Frontal cortex (tissue), 4 donors: ENCODE data around the gene HOXC10. TPM values are rescaled to one million over a fixed set of nuclear protein-coding genes. Genes with fewer than 3 reads are reported as not detected.

Source experiments
- DNase-seq, 2 donors: peaks; one replicate each; pipeline ENCODE4 v3.0.0; 2012; ENCODE audit warnings: low spot score in 2 of 2
- FAIRE-seq: peaks from 2 replicates; lab custom pipeline; 2012; peaks lifted over from hg19 to GRCh38; lab: Jason Lieb, UNC
- small RNA-seq: library from RNA; depleted of rRNA; stranded (forward); fragments of <200 nt; gene quantifications from one replicate; pipeline ENCODE3, GENCODE V24; 2014
- total RNA-seq: library from RNA; depleted of rRNA; stranded (reverse); fragments of >200 nt; gene quantifications from one replicate; pipeline ENCODE4 v1.2.3, GENCODE V29; 2014
- donor health status: control.
- donor health status: control.
- donor health status: control.

HOXC10 gene
- total RNA-seq, 1 donor from 2014 or later, result not detected

DNA sequence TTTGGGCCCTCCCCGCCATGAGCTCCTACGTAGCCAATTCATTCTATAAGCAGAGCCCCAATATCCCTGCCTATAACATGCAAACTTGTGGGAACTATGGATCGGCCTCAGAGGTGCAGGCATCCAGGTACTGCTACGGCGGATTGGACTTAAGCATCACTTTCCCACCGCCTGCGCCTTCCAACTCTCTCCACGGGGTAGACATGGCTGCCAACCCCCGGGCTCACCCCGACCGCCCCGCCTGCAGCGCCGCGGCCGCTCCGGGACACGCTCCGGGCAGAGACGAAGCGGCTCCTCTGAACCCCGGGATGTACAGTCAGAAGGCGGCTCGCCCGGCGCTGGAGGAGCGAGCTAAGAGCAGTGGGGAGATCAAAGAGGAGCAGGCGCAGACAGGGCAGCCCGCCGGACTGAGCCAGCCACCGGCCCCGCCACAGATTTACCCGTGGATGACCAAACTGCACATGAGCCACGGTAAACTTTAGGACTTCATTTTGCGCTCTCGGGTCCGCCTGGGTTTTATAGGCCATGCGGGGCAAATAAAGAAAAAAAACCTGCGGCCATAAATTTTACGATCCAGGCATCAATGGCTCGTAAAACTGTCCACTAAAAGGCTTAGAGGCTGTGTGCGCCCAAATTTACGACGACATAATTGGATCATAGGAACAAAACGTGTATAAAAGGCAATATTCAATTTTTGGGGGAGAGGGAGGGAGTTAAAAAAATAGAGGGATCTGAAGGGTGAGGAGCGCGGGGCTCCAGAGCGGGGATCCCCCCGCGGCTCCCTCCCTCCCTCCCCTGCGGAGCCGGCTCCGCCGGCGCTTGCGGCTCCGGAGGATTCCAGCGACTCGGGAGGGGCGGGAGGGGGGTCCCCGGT lies 48.4 kb downstream of the HOXC10 start:
- no peak for FAIRE-seq
- DNase-seq, result no peak

DNA sequence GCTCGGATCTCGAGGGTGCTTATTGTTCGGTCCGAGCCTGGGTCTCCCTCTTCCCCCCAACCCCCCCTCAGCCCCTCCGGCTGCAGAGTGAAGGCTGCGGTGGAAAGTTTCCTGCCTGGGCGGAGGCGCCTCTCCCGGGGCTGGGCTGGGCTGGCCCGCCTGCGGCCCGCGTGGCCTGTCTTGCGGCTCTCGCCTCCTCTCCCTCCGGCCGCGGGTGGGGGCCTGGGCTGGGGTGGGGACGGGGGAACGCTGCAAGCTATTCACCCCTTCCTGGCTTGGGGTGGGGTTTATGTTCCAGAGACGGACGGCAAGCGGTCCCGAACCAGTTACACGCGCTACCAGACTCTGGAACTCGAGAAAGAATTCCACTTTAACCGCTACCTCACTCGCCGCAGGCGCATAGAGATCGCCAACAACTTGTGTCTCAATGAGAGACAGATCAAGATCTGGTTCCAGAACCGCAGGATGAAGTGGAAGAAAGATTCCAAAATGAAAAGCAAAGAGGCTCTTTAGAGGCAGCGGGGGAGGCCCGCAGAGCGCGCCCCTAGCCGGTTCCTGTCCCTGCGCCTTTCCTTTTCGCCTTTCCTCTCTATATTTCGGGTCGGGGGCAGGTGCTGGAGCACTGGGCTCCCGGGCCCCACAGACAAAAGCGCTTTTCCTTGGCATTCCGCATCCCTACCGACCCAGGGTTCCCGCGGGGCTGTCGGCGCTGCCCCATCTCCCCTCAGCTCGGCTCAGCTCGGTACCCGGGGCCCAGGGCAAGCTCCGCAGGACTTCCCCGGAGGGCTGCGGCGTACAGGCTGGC lies 49.2 kb downstream of the HOXC10 start:
- FAIRE-seq (no peak), DNase-seq (no peak)

DNA sequence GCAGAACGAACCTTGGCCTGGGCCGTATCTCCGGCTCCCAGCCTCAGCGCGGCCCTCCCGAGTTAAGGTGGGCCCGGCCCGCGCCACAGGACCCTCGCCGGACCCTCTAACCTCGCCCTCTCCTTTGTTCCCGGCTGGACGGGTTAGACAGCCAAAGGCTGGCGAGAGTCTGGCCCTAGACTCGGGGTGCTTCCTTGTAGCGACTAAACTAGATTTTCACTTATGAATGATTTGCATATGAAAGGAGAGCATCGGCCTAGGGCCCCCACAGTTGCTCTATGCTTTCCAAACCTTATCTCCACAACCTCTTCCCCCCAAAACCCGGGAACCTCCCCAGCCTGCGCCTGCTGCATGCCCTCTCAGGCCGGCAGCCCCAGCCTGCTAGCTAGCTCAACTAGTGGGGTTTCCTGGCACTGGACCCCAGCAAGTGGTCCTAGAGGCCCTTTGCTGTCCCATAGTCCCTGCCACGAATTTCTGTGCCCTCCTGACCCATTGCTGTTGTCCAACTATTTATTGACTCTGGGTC lies 49.9 kb downstream of the HOXC10 start:
- FAIRE-seq, result no peak
- no peak for DNase-seq

DNA sequence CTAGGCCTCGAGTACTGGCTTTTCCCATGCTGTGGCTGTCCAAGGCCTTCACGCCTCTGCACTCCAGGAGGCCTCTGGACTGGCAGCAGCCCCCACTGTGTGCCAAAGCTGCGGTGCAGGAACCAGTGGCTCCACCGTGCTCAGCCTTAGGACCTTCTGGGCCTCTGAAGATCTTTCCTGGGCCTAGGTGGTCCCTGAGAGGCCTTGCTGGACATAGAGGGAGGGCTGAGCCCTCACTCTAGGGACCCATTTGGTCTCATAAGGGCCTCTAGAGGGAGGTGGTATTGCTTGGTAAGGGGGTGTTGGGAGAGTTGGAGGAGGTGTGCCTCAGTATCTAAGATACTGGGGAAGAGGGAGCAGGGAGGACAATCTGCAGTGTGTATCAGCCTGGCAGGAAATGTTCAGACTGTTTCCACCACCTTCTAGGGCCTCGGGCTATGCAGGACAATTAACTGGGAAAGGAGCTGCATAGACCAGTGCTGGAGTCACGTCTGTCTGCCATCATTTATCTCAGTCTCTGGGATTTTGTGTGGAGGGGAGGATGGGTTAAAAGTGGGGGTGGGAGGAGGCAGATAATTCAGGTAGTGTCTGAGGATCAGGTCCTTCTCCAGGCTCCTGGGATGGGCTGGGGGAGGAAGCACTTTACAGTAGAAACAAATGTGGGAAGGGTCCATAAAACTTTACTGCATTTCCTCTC lies 50.8 kb downstream of the HOXC10 start:
- FAIRE-seq (no peak), DNase-seq (no peak)

DNA sequence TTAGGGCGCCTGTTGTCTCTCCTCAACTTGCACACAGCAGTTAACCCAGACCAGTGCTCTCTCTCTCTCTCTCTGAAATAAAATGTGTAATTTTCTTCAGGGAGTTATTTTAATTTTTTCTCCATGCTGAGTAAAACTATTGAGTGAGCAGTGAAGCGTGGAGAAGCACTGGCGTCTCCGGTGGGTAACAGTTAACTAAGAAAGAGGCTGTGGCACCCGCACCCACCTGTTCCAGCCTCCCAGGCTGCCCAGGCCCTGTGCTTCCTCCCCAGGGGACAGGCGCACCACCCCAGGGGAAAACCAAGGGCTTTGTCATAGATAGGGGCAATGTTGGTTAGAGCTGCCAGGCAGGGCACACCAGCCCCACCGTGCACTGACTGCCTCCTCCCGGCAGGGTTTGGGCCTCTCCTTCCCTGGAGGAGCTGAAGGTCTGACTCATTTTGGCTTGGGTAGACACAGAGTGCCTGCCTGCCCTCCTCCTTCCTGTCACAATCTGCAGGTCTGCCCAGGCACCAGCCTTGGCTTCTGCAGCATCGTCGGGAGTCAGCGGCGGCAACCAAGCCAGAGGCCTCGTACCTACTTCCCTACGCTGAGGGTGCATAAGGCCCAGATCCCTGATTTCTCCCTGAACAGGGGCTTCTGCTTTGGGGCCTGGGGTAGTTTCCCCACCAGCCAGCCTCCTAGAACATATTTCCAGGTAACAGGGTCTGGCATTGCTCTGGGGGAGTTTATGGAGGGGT lies 51.8 kb downstream of the HOXC10 start:
- FAIRE-seq (no peak), DNase-seq (no peak)

DNA sequence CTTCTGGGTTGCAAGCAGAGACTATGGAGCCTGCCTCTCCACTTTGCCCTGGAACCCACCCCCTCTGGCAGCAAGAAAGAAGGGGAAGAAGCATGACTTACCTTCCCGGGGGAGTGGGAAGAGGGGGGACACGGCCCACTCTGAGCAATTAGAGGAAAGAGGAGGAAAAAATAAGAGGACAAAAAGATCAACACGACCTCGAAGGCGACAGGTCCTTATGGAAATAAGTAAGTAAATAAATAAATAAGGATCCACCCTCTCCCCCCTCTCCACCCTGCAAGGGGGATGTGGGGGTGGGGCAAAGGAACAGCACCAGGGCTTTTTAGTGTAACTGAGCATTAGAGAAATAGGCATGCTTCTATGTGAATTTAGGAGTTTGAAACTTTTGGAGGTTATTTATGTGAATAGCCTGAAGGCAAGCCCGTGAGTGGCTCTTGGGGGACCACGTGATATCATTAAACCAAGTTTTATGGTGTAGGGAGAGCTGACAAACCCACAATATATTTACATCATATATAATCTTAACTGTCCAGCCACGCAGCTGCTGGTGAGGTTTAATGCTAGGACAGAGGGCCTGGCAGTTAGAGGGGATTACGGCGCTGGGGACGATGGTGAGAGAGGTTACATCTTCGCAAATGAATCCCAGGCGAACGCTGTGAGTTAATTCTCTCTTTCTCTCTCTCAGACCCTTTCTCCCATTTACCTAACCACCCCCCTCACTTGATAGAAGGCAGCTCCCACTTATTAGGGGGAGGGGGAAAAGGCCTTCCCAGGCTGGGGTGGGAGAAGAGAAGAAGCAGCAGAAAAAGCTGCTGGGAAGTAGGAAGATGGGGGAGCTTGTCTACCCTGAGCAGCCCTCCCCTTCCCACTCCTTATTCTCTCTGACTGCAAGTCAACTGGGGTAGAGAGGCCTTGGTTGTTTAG lies 52.7 kb downstream of the HOXC10 start:
- DNase-seq (no peak), FAIRE-seq (no peak)

DNA sequence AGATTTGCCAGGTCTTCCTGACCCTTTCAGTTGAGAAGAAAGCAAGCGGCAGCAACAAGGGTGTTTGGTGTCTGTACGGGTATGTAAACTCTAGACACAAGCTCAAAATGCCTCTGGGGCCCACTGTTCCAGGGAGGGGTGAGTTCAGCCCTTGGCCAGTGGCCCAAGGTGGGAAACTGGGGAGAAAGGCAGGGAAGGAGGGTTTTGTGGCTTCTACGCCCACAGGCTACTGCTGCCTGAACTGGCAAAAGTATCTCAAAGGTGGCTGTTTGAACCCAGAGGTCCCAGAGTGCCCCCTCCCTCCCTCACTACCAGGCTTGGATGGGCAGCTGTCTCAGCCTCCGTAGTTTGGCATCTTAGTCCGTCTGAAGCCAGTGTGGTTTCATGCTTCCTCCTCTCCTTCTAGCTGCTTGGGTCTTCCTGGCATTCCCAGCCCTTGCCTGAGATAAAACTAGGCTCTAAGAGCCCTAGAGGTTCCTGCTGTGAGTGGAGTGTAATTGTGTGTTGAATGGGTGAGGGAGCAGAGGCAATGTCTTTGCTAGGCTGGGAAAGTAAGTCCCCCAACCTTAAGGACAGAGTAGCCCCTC lies 53.4 kb downstream of the HOXC10 start:
- no peak for DNase-seq
- no peak for FAIRE-seq

DNA sequence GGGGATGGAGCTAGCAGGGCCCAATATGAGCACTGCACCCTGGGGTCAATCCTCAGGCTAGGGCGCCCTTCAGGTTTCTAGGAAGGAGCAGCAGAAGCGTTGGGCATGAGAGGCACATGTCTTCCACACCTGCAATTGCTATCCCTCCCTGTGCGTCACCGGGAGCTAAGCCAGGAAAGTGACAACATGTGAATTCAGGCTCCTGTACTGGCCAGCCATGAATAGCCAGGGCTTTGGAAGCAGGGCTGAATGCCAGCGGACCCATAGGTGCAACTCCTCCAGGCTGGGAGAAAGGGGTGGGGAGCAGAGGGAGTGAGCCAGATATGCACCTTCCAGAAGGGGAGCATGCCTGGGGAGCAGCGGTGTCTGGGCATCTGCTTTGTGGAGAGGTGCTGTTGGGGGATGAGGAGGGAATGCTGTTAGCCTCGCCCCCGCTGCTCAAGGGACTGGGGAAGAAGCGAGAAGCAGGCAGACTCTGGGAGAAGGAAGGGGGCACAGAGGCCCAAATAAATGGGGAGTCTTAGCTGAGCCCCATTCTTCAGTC lies 54.0 kb downstream of the HOXC10 start:
- no peak for FAIRE-seq
- no peak for DNase-seq

DNA sequence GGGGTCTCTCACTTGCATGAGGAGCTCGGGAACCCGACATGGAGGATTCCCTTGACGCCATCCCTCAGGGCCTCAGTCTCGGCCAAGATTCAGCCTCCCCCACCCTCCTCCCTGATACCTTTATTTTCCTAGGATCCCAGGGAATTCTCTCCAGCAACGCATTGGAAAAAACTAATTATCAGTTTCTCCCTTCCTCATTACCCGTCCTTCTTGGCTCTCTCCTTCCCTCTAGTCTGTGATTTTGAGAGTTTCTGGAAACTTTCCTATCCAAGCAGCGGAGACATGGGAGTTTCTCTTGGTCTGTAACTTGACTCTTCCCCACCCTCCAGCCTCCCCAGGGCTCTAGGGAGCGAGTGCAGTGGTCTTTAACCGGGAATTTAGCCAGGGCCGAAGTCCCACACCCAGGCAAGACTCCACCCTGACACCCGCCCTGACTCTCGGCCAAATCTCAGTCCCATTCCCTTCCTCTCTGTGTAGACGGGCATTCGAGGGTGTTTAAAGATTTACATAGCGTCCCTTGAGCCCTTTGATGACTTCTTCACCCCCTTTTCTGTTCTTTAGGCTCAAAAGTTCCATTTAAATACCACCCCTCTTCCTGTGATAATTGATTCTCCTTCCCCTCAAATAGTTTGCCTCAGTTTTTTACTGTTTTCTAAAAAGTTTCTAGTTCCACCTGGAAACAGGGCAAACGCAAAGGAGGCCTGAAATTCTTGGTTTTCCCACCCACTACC lies 54.6 kb downstream of the HOXC10 start:
- DNase-seq (no peak), FAIRE-seq (no peak)

Small RNA genes lying within 50 kb of the gene (small RNA-seq; reads per million reads assigned to genes)
- not detected for gene AC012531.3
- not detected for gene AC012531.4
- gene HOXC5, result not detected
- not detected for gene MIR196A2
- gene MIR615, result not detected
- gene RF01905, result not detected
- not detected for gene RF01906

Other genes with a start within 250 kb of the HOXC10 start
- gene CISTR, start 233.2 kb upstream of the HOXC10 start, total RNA-seq, result not detected
- gene HOXC13, start 46.3 kb upstream of the HOXC10 start, total RNA-seq, result not detected
- gene HOXC12, start 30.2 kb upstream of the HOXC10 start, total RNA-seq, result not detected
- gene HOXC11, start 12.0 kb upstream of the HOXC10 start, total RNA-seq, result not detected
- not detected for gene HOTAIR, start 10.2 kb upstream of the HOXC10 start, total RNA-seq
- not detected for gene HOXC9, start 15.0 kb downstream of the HOXC10 start, total RNA-seq
- gene HOXC8, start 23.8 kb downstream of the HOXC10 start, total RNA-seq, result not detected
- gene HOXC6, start 43.3 kb downstream of the HOXC10 start, total RNA-seq, result not detected
- gene HOXC5, start 47.9 kb downstream of the HOXC10 start, total RNA-seq, result not detected
- not detected for gene HOXC4, start 68.7 kb downstream of the HOXC10 start, total RNA-seq
- gene SMUG1, start 203.8 kb downstream of the HOXC10 start, total RNA-seq, result 46.9 TPM